ENCODE measurements around the gene WNT9A. TPM values are rescaled to one million over a fixed set of nuclear protein-coding genes. Genes with fewer than 3 reads are reported as not detected.
A peak's percentile ranks its signal among the peaks of the same experiment; 100 is the strongest.
"Not testable (repeated sequence)": the region's sequence is repeated elsewhere in the genome, so short reads cannot be mapped to it uniquely, and the experiment has no call there.

WNT9A gene
- total RNA-seq, 3 donors from 2014 or later: 0.05 to 0.08 (median 0.05) TPM

- Mint-ChIP-seq H3K36me3 (ENCODE audit: insufficient read depth) (no peaks in the 10 kb centered on the region), H3K27me3 (ENCODE audit: low read depth) (no peaks in the 10 kb centered on the region), H3K9me3 (no peaks in the 10 kb centered on the region), H3K4me3 (no peak overlapping the region), H3K4me1 (ENCODE audit: low read depth) (peaks cover 23% of the 10 kb centered on the region)
- ATAC-seq: no peak
- no peak for DNase-seq
Observed at GRCh38 chr1:227883073-227883520, 64.6 kb downstream of the WNT9A start.

DNA sequence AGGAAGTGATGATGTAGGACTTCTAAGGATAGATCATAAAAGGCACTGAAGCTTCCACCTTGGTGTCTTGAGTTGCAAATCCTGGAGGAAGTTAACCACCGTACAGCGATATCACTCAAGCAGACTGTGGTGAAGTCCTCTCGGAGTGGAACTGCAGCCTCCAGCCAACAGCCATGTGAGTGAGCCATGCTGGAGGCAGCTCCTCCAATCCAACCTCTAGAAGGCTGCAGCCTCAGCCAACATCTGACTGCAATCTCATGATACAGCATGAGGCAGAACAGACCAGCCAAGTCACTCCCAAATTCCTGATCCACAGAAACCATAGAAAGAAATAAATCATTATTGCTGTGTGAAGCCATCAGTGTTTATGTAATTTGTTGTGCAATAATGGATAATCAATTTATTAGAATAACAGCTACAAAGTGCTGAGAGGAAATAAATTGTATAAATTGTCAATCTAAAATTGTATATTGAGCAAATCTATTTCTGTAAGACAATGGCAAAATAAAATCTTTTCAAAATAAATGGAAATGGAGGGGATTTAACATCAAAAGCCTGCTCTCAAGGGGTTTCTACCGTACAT is 67.3 kb downstream of the WNT9A start:
- no peaks in the 10 kb centered on the region for H3K36me3 Mint-ChIP-seq (ENCODE audit: insufficient read depth)
- DNase-seq: no peak
- peaks cover 6% of the 10 kb centered on the region for H3K27me3 Mint-ChIP-seq (ENCODE audit: low read depth)
- H3K4me1 Mint-ChIP-seq (ENCODE audit: low read depth): peaks cover 11% of the 10 kb centered on the region
- no peaks in the 10 kb centered on the region for H3K9me3 Mint-ChIP-seq
- ATAC-seq: no peak
- no peak overlapping the region for H3K4me3 Mint-ChIP-seq

DNA sequence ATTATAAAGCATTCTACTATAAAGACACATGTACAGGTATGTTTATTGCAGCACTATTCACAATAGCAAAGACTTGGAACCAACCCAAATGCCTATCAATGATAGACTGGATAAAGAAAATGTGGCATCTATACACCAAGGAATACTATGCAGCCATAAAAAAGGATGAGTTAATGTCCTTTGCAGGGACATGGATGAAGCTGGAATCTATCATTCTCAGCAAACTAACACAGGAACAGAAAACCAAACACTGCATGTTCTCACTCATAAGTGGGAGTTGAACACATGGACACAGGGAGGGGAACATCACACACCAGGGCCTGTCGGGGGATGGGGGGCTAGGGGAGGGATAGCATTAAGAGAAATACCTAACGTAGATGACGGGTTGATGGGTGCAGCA is 69.9 kb downstream of the WNT9A start:
- H3K27me3 Mint-ChIP-seq (ENCODE audit: low read depth); H3K4me3 Mint-ChIP-seq; ATAC-seq; H3K36me3 Mint-ChIP-seq (ENCODE audit: insufficient read depth); H3K9me3 Mint-ChIP-seq; H3K4me1 Mint-ChIP-seq (ENCODE audit: low read depth); DNase-seq: not testable (repeated sequence)

DNA sequence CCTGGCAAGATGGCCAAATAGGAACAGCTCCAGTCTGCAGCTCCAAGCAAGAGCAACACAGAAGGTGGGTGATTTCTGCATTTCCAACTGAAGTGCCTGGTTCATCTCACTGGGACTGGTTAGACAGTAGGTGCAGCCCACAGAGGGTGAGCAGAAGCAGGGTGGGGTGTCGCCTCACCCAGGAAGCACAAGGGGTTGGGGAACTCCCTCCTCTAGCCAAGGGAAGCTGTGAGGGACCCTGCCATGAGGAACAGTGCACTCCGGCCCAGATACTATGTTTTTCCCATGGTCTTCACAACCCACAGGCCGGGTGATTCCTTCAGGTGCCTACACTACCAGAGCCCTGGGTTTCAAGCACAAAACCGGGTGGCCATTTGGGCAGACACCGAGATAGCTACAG is 75.8 kb downstream of the WNT9A start:
- not testable (repeated sequence) for H3K4me3 Mint-ChIP-seq; H3K27me3 Mint-ChIP-seq (ENCODE audit: low read depth); ATAC-seq; H3K36me3 Mint-ChIP-seq (ENCODE audit: insufficient read depth); DNase-seq; H3K9me3 Mint-ChIP-seq
- H3K4me1 Mint-ChIP-seq (ENCODE audit: low read depth): peaks cover 34% of the 10 kb centered on the region

GRCh38 chr1:227870366-227870765 is 77.4 kb downstream of the WNT9A start:
- Mint-ChIP-seq H3K4me3 (peak overlapping the region; percentile 40), H3K4me1 (ENCODE audit: low read depth) (peaks cover 34% of the 10 kb centered on the region), H3K9me3 (peaks cover 4% of the 10 kb centered on the region), H3K36me3 (ENCODE audit: insufficient read depth) (peaks cover 3% of the 10 kb centered on the region), H3K27me3 (ENCODE audit: low read depth) (peaks cover 2% of the 10 kb centered on the region)
- DNase-seq: no peak
- ATAC-seq: no peak

GRCh38 chr1:227869851-227870305 is 77.9 kb downstream of the WNT9A start:
- peaks cover 34% of the 10 kb centered on the region for H3K4me1 Mint-ChIP-seq (ENCODE audit: low read depth)

GRCh38 chr1:227869279-227869842 is 78.4 kb downstream of the WNT9A start:
- Mint-ChIP-seq H3K4me3 (no peak overlapping the region), H3K4me1 (ENCODE audit: low read depth) (peaks cover 34% of the 10 kb centered on the region), H3K9me3 (peaks cover 12% of the 10 kb centered on the region), H3K36me3 (ENCODE audit: insufficient read depth) (peaks cover 6% of the 10 kb centered on the region), H3K27me3 (ENCODE audit: low read depth) (no peaks in the 10 kb centered on the region)
- DNase-seq (no peak), ATAC-seq (peak in 1 of 2 donors; percentile 43)

More at GRCh38 chr1:227869851-227870305, 77.9 kb downstream of the WNT9A start:
- H3K36me3 Mint-ChIP-seq (ENCODE audit: insufficient read depth): peaks cover 3% of the 10 kb centered on the region
- ATAC-seq: peak in 1 of 2 donors; percentile 41
- DNase-seq: no peak
- peak overlapping the region; percentile 40 for H3K4me3 Mint-ChIP-seq
- H3K27me3 Mint-ChIP-seq (ENCODE audit: low read depth): no peaks in the 10 kb centered on the region
- peaks cover 7% of the 10 kb centered on the region for H3K9me3 Mint-ChIP-seq

Other genes starting within 250 kb of the WNT9A start
- gene JMJD4, start 212.6 kb downstream of the WNT9A start, total RNA-seq: 10 to 100 TPM; 42.2 to 49.0 (median 45.4) TPM
- 10 to 100 TPM; 28.9 to 30.0 (median 29.6) TPM for gene SNAP47, start 212.5 kb downstream of the WNT9A start, total RNA-seq
- not detected for gene PRSS38, start 132.3 kb downstream of the WNT9A start, total RNA-seq
- not detected for gene WNT3A, start 59.1 kb upstream of the WNT9A start, total RNA-seq
- gene ARF1, start 134.8 kb upstream of the WNT9A start, total RNA-seq: 100 to 1,000 TPM; 404 to 411 (median 408) TPM
- gene C1orf35, start 155.4 kb upstream of the WNT9A start, total RNA-seq: 10 to 100 TPM; 41.0 to 41.9 (median 41.7) TPM
- gene MRPL55, start 161.4 kb upstream of the WNT9A start, total RNA-seq: 10 to 100 TPM; 82.3 to 93.0 (median 89.5) TPM
- 100 to 1,000 TPM; 219 to 248 (median 242) TPM for gene GUK1, start 192.3 kb upstream of the WNT9A start, total RNA-seq
- under 1 TPM; 0.49 to 0.79 (median 0.53) TPM for gene GJC2, start 202.0 kb upstream of the WNT9A start, total RNA-seq
- 10 to 100 TPM; 14.5 to 17.6 (median 15.9) TPM for gene IBA57, start 217.9 kb upstream of the WNT9A start, total RNA-seq